ENCODE measurements around the gene PI4KA. TPM values are rescaled to one million over a fixed set of nuclear protein-coding genes. Genes with fewer than 3 reads are reported as not detected.

The PI4KA gene
- total and polyA plus RNA-seq, 2 of the 13 experiments (the other 11 are each of a cell fraction or from before 2014, with no cell fraction given), result 27.4 to 56.4 TPM

DNA sequence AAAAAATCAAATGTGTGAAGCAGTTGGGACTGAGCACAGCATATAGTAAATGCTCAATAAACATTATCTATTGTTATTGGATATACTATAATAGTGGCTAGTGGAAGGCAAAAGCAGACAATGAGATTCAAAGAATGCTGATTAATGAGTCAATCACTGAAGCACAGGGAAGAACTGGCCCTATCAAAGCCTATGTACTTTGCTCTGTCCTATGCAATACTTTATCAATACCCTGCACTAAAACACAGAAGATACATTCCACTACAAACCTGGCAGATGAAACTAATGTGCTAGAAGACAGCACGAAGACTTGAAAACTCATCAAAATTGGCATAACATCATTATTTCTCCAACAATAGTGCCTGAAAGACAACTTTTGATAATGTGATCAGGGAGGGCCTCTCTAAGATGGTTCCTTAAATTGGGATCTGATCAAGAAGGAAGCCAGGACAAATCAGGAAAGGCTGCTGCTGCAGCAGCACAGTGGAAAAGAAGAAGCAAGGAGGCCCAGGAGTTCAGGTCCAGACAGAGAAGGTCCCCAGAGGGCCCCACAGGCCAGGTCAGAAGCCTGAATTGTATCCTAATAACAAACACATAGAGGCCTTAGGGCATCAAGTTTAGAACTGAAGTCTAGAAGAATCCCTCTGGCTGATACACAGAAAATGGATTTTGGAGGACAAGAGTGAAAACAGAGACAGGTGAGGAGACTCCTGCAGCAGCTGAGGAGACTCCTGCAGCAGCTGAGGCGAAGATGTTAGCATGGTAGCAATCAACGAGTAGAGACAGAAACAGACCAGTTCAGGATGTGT, 18.6 kb downstream of the PI4KA start:
- ChIA-PET CTCF (ENCODE audit: low intra/inter-chr PET ratio, low total read pairs) (no interaction called here), POLR2A (no interaction called here)
- Histone ChIP-seq H4K20me1 (ENCODE audit: insufficient read depth, low read length) (no peaks in the 10 kb centered on the region), H3K79me2 (ENCODE audit: insufficient read depth, low read length) (peaks cover 57% of the 10 kb centered on the region), H2AFZ (ENCODE audit: low read length) (no peak overlapping the region), H3K27ac (ENCODE audit: extremely low read length, insufficient read depth, low read length) (no peak overlapping the region), H3K9me3 (ENCODE audit: low read length) (no peaks in the 10 kb centered on the region), H3K4me2 (ENCODE audit: low read depth, low read length) (no peak overlapping the region), H3K36me3 (replicated peaks in 1 of 2; ENCODE audit: control insufficient read depth in 1 of 2, insufficient read depth in 2 of 2, low read length in 2 of 2) (no peaks in the 10 kb centered on the region), H3K27me3 (ENCODE audit: control insufficient read depth in 1 of 2, insufficient read depth in 2 of 2, low read length in 2 of 2) (no peaks in the 10 kb centered on the region), H3K4me1 (ENCODE audit: insufficient read depth, low read length) (peaks cover 43% of the 10 kb centered on the region), H3K4me3 (replicated peaks in 1 of 3; ENCODE audit: insufficient read depth in 1 of 3, low read depth in 2 of 3, low read length in 3 of 3) (no peak overlapping the region), H3K9ac (ENCODE audit: insufficient read depth, low read depth, low read length) (no peak overlapping the region)
- 95% methylated on average over 3 of the region's 3 CpGs for WGBS (ENCODE audit: low lambda C conversion rate)
- intact Hi-C loops (cut with micrococcal nuclease; ENCODE audit: unreplicated experiment) (no loop called here), in situ Hi-C loops (cut with HindIII; ENCODE audit: extremely low pct_ligation_motif_present, low pct_unique_long_range_greater_than_20kb) (no loop called here)
- ATAC-seq (no peak), FAIRE-seq (no peak), DNase-seq (ENCODE audit: low spot score) (no peak)
- BruUV-seq (replicated peaks), result no TSS peak
- TF ChIP-seq ATF7 (IDR thresholded peaks at IDR 0.05) (no peak), ATF7 (CRISPR knock-in tag; IDR thresholded peaks at IDR 0.05) (no peak), ZNF839 (CRISPR knock-in tag; IDR thresholded peaks at IDR 0.05; ENCODE audit: borderline replicate concordance) (no peak), ZNF335 (CRISPR knock-in tag; IDR thresholded peaks at IDR 0.05) (no peak), ZNF317 (CRISPR knock-in tag; IDR thresholded peaks at IDR 0.05) (no peak), EZH2 (conservative IDR thresholded peaks at IDR 0.05; ENCODE audit: low read depth, low read length) (no peak), MED1 (CRISPR knock-in tag; IDR thresholded peaks at IDR 0.05) (no peak), ZHX2 (IDR thresholded peaks at IDR 0.05; ENCODE audit: low read depth) (no peak), ZHX2 (CRISPR knock-in tag; IDR thresholded peaks at IDR 0.05; ENCODE audit: borderline replicate concordance) (no peak), STAT6 (CRISPR knock-in tag; IDR thresholded peaks at IDR 0.05; ENCODE audit: borderline replicate concordance) (no peak), ZNF253 (CRISPR knock-in tag; IDR thresholded peaks at IDR 0.05; ENCODE audit: borderline replicate concordance) (no peak), ZNF296 (CRISPR knock-in tag; conservative IDR thresholded peaks at IDR 0.05) (no peak), ZNF180 (CRISPR knock-in tag; IDR thresholded peaks at IDR 0.05; ENCODE audit: borderline replicate concordance, low read depth) (no peak), HNF4A (CRISPR knock-in tag; IDR thresholded peaks at IDR 0.05) (no peak), TEAD2 (CRISPR knock-in tag; IDR thresholded peaks at IDR 0.05) (no peak)

Measured in HepG2 (cell line).